OCI-LY3 (cell line): ENCODE data around the gene UBE3D.

Experiments
- CTCF ChIP-seq: fragments of 200-600, 300-600 bp; sonication (generic); IDR thresholded peaks from 2 replicates; pipeline ENCODE4 v1.5.1; 2014; ENCODE audit warnings: antibody characterized with exemption, low read length, low read depth
- EZH2phosphoT487 ChIP-seq: fragments of 200-600 bp; shearing (Covaris generic); IDR thresholded peaks from 2 replicates; pipeline ENCODE4 v1.6.1; 2018; ENCODE audit warnings: antibody characterized with exemption, mixed run types, low read depth

- TF ChIP-seq CTCF (no peak), EZH2phosphoT487 (no peak)
Observed at GRCh38 chr6:83073615-83074014, 8.0 kb upstream of the UBE3D start.
